ENCODE results near the gene PAH. TPM values are rescaled to one million over a fixed set of nuclear protein-coding genes. Genes with fewer than 3 reads are reported as not detected.

PAH gene
- total and polyA plus RNA-seq, 2 of the 13 experiments (the other 11 are each of a cell fraction or from before 2014, with no cell fraction given): 192 to 451 TPM

GRCh38 chr12:102920271-102920670 lies 3.2 kb upstream of the PAH start (continued):
- TF ChIP-seq ZNF558 (CRISPR knock-in tag; IDR thresholded peaks at IDR 0.05; ENCODE audit: borderline replicate concordance): no peak
- TF ChIP-seq LCORL (IDR thresholded peaks at IDR 0.05): no peak
- peak; percentile 72 for TF ChIP-seq LCORL (CRISPR knock-in tag; IDR thresholded peaks at IDR 0.05)
- TF ChIP-seq HOXA7 (CRISPR knock-in tag; IDR thresholded peaks at IDR 0.05): no peak
- peak; percentile 87 for TF ChIP-seq HOXD1 (CRISPR knock-in tag; IDR thresholded peaks at IDR 0.05)
- no peak for TF ChIP-seq GLMP (CRISPR knock-in tag; IDR thresholded peaks at IDR 0.05; ENCODE audit: borderline replicate concordance)
- TF ChIP-seq PBX2 (CRISPR knock-in tag; IDR thresholded peaks at IDR 0.05): no peak; the same call in 1 of the 2 replicates
- peak; percentile 37; the same call in 1 of the 2 replicates for TF ChIP-seq MTA1 (CRISPR knock-in tag; IDR thresholded peaks at IDR 0.05; ENCODE audit: borderline replicate concordance)
- peak; percentile 54; the same call in 1 of the 2 replicates for TF ChIP-seq ZNF383 (CRISPR knock-in tag; IDR thresholded peaks at IDR 0.05; ENCODE audit: borderline replicate concordance)
- TF ChIP-seq FOXP4 (CRISPR knock-in tag; IDR thresholded peaks at IDR 0.05): peak; percentile 98
- no peak for TF ChIP-seq THAP9 (CRISPR knock-in tag; IDR thresholded peaks at IDR 0.05; ENCODE audit: borderline replicate concordance)
- peak; percentile 73 for TF ChIP-seq ZNF644 (CRISPR knock-in tag; IDR thresholded peaks at IDR 0.05; ENCODE audit: low read depth)
- TF ChIP-seq MED8 (CRISPR knock-in tag; IDR thresholded peaks at IDR 0.05; ENCODE audit: insufficient replicate concordance): peak; percentile 50
- TF ChIP-seq REPIN1 (CRISPR knock-in tag; IDR thresholded peaks at IDR 0.05; ENCODE audit: borderline replicate concordance, low read depth): peak; percentile 72; the same call in 1 of the 2 replicates
- TF ChIP-seq ZSCAN21 (CRISPR knock-in tag; IDR thresholded peaks at IDR 0.05; ENCODE audit: borderline replicate concordance): 0 out of 2 replicates have a peak, but pooled peaks have one; percentile 62
- TF ChIP-seq AHDC1 (CRISPR knock-in tag; IDR thresholded peaks at IDR 0.05; ENCODE audit: borderline replicate concordance): peak; percentile 91
- no peak for TF ChIP-seq ZNF737 (CRISPR knock-in tag; IDR thresholded peaks at IDR 0.05; ENCODE audit: borderline replicate concordance)

Measured in HepG2 (cell line).